Astrocyte (in vitro differentiated cells and primary cell): Measurements from ENCODE around the gene PPP2R5D.

Source experiments
- CTCF ChIP-seq: IDR thresholded peaks from 2 replicates; pipeline ENCODE4 v1.5.1; 2011; ENCODE audit warnings: low read depth, mild to moderate bottlenecking, inconsistent platforms, low read length, moderate library complexity; ENCODE audit not compliant: insufficient read depth
- EZH2 ChIP-seq: IDR thresholded peaks from 2 replicates; pipeline ENCODE4 v1.6.1; 2012; ENCODE audit warnings: mild to moderate bottlenecking, low read length, inconsistent platforms; ENCODE audit not compliant: insufficient read depth

- TF ChIP-seq CTCF (no peak), EZH2 (no peak)
Measured at GRCh38 chr6:42938428-42938796, 46.0 kb upstream of the PPP2R5D start.
